Measurements from ENCODE around the gene SCP2.

The SCP2 gene

DNA sequence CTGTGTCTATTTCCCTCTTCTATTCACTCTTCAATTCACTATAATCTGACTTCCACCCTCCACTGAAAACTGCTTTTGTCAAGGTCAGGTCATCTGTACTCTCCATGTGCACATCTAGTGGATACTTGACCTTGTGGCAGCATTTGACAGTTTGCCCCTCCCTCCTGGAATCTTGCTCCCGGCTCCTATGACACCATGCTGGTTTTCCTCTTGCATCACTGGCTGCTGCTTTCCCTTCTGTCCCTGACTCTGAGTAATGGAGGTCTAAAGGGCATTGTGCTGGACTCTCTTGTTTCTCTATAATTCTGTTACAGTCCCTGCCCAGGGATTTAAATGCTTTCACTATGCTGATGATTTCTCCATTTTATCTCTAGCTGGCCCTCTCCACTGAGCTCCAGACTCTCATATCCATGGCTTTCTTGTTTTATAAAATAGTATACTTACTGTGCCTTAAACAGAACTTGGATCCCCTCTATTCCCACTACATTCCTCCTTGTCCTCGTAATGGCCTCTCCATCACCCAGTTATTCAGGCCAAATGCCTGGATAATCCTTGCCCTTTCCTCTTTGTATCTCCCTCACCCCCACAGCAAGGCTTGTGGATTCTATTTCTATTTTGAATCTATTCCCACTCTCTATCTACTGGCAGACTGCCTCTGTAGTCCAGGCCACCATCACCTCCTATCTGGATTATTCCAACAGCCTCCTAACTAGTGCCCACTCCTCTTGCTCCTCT lies 98.1 kb downstream of the SCP2 start:
- DNase-seq (ENCODE audit: insufficient read length, low spot score): peak; percentile 46

DNA sequence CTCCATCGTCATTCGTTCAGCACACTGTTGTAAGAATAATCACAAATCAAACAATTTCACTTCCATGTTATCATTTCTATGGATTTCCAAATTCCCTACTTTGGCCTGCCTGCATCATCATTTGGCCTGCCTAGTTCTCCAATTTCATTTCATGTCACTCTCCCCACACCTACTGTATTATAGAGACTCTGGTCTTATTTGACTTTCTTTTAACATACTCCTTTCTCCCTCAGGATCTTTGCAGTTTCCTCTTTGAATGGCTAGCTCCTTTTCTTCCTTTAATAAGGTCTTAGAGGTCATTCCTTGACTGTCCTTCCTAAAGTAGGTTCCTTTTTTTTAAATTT lies 98.7 kb downstream of the SCP2 start:
- DNase-seq (ENCODE audit: insufficient read length, low spot score) (no peak), FAIRE-seq (no peak)

More for the DNA sequence above, 98.1 kb downstream of the SCP2 start:
- FAIRE-seq: no peak

DNA sequence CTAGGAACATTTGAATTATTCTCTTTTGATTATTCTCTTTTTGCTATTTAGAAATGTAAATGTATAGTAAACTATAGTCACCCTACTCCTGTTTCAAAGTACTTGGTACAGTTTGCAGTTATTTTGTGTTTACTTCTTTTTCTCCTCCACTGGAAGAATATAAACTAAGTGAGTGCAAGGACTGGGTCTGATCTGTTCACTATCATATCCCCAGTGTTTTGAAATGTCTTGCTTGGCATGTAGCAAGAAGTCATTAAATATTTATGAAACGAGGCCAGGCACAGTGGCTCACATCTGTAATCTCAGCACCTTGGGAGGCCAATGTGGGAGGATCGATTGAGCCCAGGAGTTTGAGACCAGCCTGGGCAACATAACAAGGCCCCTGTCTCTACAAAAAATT lies 99.2 kb downstream of the SCP2 start:
- no peak for FAIRE-seq
- DNase-seq (ENCODE audit: insufficient read length, low spot score): no peak

DNA sequence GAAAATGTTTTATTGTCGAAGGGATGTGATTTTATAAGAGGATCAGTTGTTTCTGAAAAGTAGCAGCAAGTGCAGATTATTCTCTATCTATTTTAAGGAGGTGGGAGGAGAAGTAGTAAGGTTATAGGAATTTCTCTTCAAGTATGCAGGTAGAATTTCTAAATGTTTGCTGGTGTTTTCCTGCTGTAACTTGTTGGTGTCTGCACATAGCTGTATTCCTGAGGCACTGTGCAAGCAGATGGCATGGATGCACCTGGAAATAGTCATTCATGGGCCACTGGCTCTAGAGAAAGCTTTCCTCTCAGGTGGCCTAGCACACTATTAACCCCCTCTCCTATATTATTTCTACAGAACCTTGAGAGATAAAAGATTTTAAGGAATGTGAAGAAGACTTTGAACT lies 104.7 kb downstream of the SCP2 start:
- DNase-seq (ENCODE audit: insufficient read length, low spot score) (no peak), FAIRE-seq (no peak)

DNA sequence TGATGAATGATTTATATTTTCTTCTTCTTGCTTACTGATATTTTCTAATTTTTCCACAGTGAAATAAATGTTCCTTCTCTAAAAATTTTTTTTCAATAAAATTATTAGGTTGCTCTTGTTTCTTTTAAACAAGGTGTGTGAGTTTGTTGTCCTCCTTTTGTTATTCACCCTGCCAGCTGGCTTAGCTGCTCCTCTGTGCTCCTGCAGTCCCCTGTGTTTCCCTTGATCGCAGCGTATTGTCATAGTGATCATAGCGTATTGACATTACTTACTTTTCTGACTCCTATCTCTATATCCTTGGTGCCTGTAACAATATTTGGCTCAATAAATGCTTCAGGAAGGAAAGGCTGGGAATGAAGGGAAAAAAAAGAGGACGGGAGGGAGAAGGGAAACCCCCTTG lies 110.1 kb downstream of the SCP2 start:
- FAIRE-seq (no peak), DNase-seq (ENCODE audit: insufficient read length, low spot score) (no peak)

DNA sequence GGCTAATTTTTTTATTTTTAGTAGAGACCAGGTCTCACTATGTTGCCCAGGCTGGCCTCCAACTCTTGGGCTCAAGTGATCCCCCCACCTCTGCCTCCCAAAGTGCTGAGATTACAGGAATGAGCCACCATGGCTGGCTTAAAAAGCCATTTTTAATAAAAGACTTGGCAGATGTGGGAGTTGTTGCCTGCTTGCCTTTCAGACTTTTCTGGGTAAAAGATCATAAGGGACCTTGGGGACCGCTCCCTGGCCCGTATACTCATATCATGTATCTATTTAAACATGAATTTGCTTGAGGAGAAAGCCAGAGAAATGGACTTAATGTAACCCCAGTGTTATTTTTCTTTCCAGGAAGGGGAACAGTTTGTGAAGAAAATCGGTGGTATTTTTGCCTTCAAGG lies 111.5 kb downstream of the SCP2 start:
- no peak for DNase-seq (ENCODE audit: insufficient read length, low spot score)
- FAIRE-seq: no peak

DNA sequence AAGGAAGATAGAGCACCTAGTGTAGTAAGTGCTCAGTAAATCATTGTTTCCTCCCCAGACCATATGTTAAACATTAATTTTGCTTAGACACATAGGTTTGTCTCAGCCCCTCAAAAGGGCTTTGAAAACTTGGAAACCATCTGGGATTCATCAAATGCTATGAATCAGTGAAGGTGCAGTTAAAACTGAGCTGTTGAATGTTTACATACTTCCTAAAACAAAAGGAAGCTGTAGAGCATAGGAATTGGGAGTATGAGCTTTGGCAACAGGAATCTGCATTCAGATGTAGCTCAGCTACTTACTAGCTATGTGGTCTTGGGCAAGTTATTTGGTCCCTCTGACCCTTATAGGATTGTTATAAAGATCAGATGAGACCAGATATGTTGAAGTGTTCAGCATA lies 116.2 kb downstream of the SCP2 start:
- FAIRE-seq (no peak), DNase-seq (ENCODE audit: insufficient read length, low spot score) (no peak)

DNA sequence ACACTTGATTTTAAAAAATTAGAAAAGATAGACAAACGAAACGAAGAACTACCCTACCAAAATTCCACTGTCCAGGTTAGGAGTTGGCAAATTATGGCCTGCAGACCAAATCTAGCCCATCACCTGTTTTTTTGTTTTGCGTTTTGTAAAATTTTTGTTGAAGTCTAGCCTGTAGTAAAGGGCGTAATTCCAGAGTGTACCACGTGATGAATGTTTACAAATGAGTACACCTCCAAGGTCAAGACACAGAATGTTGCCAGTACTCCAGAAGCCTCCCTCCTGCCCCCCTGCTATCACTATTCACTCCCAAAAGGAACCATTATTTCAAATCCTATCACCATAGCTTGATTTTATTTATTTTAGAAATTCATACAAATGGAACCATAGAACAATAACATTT lies 117.8 kb downstream of the SCP2 start:
- no peak for FAIRE-seq
- no peak for DNase-seq (ENCODE audit: insufficient read length, low spot score)

DNA sequence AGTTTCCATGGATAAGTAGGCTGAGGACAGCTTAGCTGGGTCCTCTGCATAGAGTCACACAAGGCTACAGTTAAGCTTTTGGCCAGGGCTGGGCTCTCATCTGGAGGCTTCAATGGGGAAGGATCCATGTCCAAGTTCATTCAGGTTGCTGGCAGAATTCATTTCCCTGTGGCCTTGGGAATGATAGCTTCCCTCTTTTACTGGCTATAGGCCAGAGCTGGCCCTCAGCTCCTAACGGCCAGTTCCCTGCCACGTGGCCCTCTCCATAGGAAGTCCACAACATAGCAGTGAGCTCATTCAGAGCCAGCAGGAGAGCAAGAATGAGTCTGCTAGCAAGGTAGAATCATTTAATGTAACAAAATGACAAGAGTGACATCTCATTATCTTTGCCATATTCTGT lies 119.9 kb downstream of the SCP2 start:
- DNase-seq (ENCODE audit: insufficient read length, low spot score) (no peak), FAIRE-seq (peak; percentile 23)

DNA sequence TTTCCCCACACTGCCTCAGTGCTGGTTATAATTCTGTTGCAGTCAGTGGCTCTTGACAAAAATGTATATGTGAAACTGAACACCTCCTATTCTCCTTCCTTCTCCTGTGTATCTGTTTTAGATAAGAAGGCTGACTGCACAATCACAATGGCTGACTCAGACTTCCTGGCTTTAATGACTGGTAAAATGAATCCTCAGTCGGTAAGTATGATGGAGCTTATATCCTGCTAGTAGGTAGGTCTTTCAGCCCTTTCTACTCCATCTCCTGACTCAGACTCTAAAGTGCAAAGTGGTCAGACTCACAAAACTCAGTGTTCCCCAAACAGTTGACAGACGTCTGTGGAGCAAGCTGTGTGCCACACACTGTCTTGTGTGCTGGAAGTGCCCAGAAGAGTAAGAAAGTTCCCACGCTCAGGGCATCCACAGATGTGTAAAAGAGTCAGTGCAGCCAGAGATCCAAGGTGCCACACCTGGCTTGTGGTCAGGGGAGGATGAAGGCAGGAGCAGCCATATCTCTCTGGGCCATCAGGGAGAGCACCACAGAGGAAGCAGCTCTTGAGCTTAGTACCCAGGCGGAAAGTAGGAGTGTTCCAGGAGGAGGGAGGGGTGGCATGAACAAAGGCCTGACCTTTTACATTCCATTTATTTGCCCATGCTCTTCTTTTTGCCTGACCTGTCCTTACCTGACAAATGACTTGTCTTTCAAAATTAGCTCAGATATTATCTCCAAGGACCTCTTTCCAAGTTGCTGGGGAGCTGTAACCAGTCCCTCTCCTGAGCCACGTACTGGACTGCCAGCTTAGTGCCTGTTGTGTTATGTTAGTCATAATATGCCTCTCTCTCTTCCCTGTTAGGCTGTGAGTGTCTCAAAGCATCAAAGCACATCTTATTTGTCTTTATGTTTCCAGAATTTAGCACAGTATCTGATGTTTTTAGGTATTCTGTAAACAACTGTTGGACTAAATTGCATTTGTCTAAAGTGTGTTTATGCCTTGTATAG lies 121.0 kb downstream of the SCP2 start:
- FAIRE-seq (no peak), DNase-seq (ENCODE audit: insufficient read length, low spot score) (no peak)

DNA sequence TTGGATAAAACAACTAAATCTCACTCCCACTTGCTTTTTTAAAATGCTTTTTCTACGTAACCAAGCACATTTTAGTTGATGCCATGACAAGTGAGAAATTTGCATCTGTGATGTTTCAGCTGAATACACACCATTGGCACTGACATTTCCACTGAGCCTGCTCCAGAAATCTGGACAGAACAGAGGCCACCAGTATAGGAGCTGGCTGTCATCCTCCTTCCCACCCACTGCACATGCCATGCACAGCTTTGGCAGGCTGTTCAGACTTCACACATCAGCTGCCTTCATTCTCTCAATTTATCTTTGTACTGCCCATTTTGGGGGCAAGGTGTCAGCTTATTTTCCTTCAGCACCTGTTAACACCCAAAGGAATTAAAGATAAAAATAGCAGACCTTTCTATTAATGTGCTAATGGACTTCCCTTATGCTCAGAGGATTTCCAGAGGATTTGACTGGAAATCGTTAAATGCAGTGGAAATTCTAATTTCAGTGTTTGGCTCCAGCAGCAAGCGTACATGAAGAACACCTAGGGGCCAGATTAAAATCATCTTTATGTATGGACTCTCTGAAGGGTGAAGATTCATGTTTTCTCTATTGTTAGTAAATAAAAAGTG lies 122.0 kb downstream of the SCP2 start:
- no peak for DNase-seq (ENCODE audit: insufficient read length, low spot score)
- FAIRE-seq: no peak

DNA sequence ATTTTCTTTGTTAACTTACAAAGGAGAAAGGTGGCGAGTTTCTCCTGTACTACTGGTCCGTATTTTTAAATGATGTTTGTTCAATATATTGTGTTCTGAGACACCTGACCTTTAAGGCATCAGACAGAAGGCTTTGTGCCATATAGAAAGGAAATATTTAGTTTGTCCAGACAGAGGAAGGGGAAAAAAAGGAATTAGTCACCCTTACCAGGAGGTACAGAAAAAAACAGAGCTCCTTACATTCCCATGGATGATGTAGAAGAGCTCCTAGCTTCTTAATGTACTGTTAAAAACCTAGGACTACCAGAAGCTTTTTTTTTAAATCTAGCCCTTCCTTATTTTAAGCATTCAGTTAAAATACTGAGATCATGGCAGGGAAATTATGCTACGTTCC lies 122.5 kb downstream of the SCP2 start:
- FAIRE-seq (no peak), DNase-seq (ENCODE audit: insufficient read length, low spot score) (no peak)

DNA sequence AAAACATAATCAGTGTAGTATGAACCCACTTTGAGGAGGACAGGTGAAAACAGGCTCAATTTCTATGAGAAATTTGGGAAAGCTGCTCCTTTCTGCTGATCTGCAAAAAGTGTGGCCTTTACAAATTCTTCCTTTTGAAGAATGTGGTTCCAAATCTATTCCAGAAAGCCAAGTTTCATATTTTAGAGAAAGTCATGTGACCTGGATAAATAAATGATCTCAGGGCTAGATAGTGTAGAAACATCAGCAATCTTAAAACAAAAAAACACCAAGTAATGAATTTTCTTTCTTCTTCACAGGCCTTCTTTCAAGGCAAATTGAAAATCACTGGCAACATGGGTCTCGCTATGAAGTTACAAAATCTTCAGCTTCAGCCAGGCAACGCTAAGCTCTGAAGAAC lies 123.2 kb downstream of the SCP2 start:
- FAIRE-seq: no peak
- DNase-seq (ENCODE audit: insufficient read length, low spot score): no peak

DNA sequence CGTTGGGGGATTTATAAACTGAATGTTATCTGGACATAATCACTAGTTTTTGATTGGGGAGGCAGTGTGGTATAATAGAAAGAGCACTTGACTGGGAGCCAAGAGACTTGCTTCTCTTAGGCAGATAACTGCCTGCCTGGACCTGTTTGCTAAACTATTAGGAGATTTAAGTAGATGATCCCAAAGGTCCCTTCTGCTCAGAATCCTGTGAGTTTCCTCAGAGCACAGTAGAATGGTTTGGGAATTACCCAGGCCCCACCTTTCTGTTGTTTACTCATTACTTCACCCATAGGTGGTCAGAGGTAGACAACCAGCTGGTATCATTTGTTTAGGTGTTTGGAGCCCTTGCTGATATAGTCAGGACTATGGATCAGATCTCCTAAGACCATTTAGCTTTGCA lies 124.6 kb downstream of the SCP2 start:
- DNase-seq (ENCODE audit: insufficient read length, low spot score) (no peak), FAIRE-seq (no peak)

DNA sequence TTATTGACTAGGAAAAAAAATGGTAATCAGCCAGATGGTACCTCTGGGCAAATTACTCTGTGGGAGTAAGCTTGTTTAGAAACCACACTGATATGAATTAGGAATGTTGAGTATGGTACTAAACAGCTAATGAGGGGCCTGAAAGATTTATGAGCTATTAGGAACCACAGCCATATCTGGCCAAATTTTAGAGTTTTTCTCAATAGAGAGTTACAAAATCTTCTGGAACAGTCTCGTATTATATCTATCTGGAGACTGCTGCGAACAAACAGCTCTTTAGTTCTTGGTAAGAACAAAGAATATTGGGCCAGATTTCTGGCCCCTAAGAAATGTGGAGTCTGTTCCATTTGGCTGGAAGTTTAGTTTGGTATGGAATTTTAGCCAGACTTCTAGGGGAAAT lies 130.1 kb downstream of the SCP2 start:
- no peak for FAIRE-seq
- DNase-seq (ENCODE audit: insufficient read length, low spot score): no peak

DNA sequence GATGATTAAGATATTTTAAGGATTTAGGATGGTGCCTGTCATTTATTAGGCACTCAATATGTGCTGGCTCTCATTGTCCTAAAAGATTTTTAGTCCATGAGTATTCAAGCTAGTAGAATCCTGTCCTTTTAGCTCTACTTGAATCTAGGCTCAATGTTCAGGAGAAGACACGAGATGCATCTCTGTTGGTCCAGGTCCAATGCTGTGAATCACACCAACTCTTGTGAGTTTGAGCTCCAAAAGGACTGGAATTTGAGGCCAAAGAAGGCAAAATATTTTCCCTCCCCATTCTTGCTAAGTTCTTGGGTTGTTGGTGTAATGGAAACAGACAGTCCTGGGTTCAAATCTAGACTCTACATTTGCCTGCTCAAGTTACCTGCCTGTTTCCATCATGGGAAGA lies 133.5 kb downstream of the SCP2 start:
- DNase-seq (ENCODE audit: insufficient read length, low spot score) (no peak), FAIRE-seq (peak; percentile 26)

DNA sequence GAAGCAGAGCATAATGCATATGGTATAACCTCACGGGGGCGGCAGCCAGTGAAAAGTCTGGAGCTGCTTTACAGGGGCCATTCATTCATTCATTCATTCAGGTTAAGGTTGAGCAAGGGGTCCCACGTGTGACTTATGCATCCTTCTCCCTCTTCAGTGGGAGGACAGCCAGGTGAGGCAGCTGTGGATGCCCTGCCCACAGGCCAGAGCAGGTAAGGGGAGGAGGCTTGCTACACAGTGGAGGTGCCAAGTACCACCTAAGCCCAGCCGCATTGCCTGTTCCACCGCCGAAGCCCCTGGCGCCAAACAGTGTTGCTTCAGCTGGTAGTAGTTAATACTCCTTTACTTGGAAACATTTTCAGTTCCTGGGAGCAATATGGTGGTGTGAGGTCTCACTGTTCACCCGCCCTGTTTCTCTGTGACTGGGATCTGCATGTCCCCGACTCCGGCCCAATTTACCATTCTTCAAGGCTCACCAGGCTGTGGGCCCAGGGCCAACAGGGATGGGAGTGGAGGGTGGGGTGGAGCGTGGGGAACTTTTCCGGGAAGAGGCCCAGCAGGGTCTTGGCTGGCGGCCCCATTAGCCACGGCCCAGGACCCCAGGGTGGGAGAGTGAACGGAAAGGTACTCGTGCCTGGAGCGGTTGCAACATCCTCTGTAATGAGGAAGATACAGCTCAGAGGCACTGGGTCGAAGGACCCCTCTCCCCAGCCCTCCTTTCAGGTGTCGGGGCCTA lies 134.2 kb downstream of the SCP2 start:
- DNase-seq (ENCODE audit: insufficient read length, low spot score) (no peak), FAIRE-seq (no peak)

DNA sequence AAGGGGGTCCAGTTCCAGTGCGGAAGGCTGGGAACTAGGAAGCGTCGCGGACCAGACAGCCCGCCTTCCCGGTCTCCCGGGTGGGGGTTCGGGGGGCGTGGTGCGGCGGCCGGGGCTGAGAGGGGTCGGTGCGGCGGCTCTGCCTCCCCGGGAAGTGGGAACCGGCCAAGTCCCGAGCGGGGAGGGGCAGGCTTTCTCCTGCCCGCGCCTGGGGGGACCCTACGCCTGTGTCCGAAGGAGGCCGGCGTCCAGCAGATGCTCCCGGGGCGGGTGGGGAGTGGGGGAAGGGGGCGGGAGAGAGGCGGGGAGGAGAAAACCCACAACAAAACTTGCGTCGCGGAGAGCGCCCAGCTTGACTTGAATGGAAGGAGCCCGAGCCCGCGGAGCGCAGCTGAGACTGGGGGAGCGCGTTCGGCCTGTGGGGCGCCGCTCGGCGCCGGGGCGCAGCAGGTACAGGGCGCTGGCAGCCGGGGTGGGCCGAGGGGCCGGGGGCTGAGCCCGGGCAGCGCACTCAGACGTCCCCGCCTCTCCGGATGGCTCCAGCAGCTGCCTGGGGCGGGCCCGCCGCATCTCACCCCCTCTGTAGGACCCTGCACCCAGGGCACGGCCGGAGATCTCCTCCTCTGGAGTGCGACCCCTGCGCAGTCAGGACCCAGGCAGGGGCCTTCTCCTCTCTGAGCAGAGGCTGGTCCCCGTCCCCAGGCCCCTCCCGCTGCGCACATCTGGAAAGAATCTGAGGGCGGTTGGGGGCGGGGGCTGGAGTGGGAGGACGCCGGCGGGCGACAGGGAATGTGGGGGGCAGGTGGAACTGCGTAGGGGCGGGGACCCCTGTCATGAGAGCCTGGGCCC lies 135.0 kb downstream of the SCP2 start, which contains the start of gene PODN:
Gene PODN (plus strand): TSS at position 355 of the 849 bp plus-strand sequence. CDS start 7,643 bp downstream, outside the sequence.
- no peak for FAIRE-seq

DNA sequence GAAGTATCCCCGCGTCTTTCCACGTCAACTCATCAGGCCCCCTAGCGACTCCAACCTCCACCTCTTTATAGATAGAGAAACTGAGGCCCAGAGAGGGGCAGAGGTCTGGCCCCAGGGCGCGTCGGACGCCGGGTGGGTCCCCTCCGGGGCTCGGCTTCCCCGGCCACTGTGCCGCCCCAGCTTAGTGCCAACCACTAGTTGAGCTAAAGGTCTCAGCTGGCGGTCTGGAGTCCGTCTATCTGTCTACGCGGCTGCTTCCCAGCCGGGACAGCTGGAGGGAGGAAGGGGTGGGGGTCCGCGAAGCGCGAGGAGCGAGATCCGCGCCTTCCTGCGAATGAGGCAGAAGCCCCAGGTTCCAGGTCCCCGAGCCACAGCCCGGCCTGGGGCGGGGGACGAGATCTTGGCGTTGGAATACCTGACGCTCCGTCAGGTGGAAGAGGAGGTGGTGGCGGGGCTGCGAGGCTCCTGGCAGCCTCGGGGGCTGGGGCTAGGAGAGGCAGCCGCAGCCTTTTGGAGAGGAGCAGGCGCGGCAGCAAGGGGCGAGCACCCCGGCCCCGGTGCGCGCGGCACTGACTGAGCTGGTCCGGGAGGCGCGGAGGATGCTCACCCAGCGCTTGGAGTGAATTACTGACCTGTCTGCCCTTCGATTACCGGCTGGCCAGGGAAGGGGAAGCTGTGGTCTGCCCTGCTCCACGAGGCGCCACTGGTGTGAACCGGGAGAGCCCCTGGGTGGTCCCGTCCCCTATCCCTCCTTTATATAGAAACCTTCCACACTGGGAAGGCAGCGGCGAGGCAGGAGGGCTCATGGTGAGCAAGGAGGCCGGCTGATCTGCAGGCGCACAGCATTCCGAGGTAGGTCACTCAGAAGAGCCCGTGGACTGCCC lies 135.9 kb downstream of the SCP2 start:
- DNase-seq (ENCODE audit: insufficient read length, low spot score): no peak
- no peak for FAIRE-seq

More for the DNA sequence above, 135.0 kb downstream of the SCP2 start, which contains the start of gene PODN:
- DNase-seq (ENCODE audit: insufficient read length, low spot score): no peak
